D721Med (cell line): Measurements from ENCODE around the gene SOX12.
A peak's percentile ranks its signal among the peaks of the same experiment; 100 is the strongest.
"Not testable (repeated sequence)": the region's sequence is repeated elsewhere in the genome, so short reads cannot be mapped to it uniquely, and the experiment has no call there.

Source experiments
- DNase-seq: peaks from one replicate; pipeline ENCODE4 v3.0.0; 2011; ENCODE audit warnings: low spot score; ENCODE audit not compliant: insufficient read length
- FAIRE-seq: peaks from 2 replicates; lab custom pipeline; 2011; peaks lifted over from hg19 to GRCh38; lab: Jason Lieb, UNC
- CTCF ChIP-seq: IDR thresholded peaks from 2 replicates; pipeline ENCODE4 v1.5.1; 2012; ENCODE audit warnings: mild to moderate bottlenecking, control low read depth; ENCODE audit not compliant: insufficient read depth; ENCODE audit errors: missing control alignments

Gene SOX12

GRCh38 chr20:347640-348484 is 22.5 kb downstream of the SOX12 start:
- peak; percentile 66 for DNase-seq
- no peak for FAIRE-seq
- TF ChIP-seq CTCF, result no peak

- DNase-seq (no peak), FAIRE-seq (no peak)
- no peak for TF ChIP-seq CTCF
Measured at GRCh38 chr20:348972-349841, 23.9 kb downstream of the SOX12 start.

GRCh38 chr20:353166-353565 is 27.8 kb downstream of the SOX12 start:
- DNase-seq (no peak), FAIRE-seq (no peak)
- no peak for TF ChIP-seq CTCF

GRCh38 chr20:354298-354977 is 29.1 kb downstream of the SOX12 start:
- peak; percentile 98 for TF ChIP-seq CTCF
- DNase-seq (peak; percentile 57), FAIRE-seq (no peak)

GRCh38 chr20:356154-356553 is 30.8 kb downstream of the SOX12 start:
- not testable (repeated sequence) for DNase-seq, FAIRE-seq

- DNase-seq (no peak), FAIRE-seq (no peak)
- no peak for TF ChIP-seq CTCF
Measured at GRCh38 chr20:356745-357144, 31.4 kb downstream of the SOX12 start.

- no peak for FAIRE-seq
- TF ChIP-seq CTCF, result no peak
- DNase-seq, result no peak
Measured at GRCh38 chr20:358891-359555, 33.7 kb downstream of the SOX12 start.
